ENCODE results near the gene PRUNE1.

GRCh38 chr1:150960646-150961045 lies 47.6 kb upstream of the PRUNE1 start:
- TF ChIP-seq CTCF (conservative IDR thresholded peaks at IDR 0.05; ENCODE audit: low read length) = no peak
- TF ChIP-seq EZH2phosphoT487 (IDR thresholded peaks at IDR 0.05; ENCODE audit: borderline replicate concordance) = no peak
